Colonic mucosa (tissue), 4 donors: ENCODE measurements around the gene FLT1. TPM values are rescaled to one million over a fixed set of nuclear protein-coding genes. Genes with fewer than 3 reads are reported as not detected.

Experiments used
- DNase-seq: peaks from one replicate; pipeline ENCODE4 v3.0.0-alpha.2; 2020
- H3K27ac ChIP-seq: fragments of 200-600 bp; one replicate; pipeline ENCODE4 v1.8.0; 2021
- H3K27me3 ChIP-seq: fragments of 200-600 bp; one replicate; pipeline ENCODE4 v1.8.0; 2021
- H3K36me3 ChIP-seq: fragments of 200-600 bp; one replicate; pipeline ENCODE4 v1.8.0; 2021
- H3K4me1 ChIP-seq: fragments of 200-600 bp; one replicate; pipeline ENCODE4 v1.8.0; 2021; ENCODE audit warnings: mild to moderate bottlenecking
- H3K4me3 ChIP-seq: fragments of 200-600 bp; one replicate; pipeline ENCODE4 v1.8.0; 2021
- H3K9ac ChIP-seq, 2 donors: one replicate each; pipeline ENCODE4 v1.7.0; 2013; ENCODE audit warnings: control low read depth in 2 of 2, low read depth in 2 of 2, low read length in 2 of 2
- H3K9me3 ChIP-seq: fragments of 200-600 bp; one replicate; pipeline ENCODE4 v1.8.0; 2021
- CTCF ChIP-seq: fragments of 200-600 bp; IDR thresholded peaks from one replicate; pipeline ENCODE4 v1.8.0; 2022; ENCODE audit warnings: antibody characterized with exemption, mild to moderate bottlenecking
- intact Hi-C: fragments of 100-400 bp; cut with DNase I; formaldehyde crosslinking; loops from one replicate; pipeline ENCODE4 v1.14.1; 2022
- total RNA-seq, 2 donors: library from RNA; stranded (reverse); fragmentation: NEBNext Ultra II Directional in 1 of 2; extraction: Animal tissue kit (Norgen Biotek cat#: 25700) in 1 of 2; gene quantifications; one replicate each; pipeline ENCODE4 v1.2.1, GENCODE V29; 2021
- donor health status: healthy.
- donor health status: DM: no; HTN: no; CAD: no.
- donor health status: DM: no; HTN: no; CAD: no.

The FLT1 gene
- total RNA-seq, 2 donors from 2014 or later, result 4.7 to 16.6 TPM

- no peak for DNase-seq
- intact Hi-C loops, result no loop called here
- TF ChIP-seq CTCF, result no peak
- Histone ChIP-seq H3K27ac (no peak overlapping the region), H3K4me3 (no peak overlapping the region), H3K4me1 (no peaks in the 10 kb centered on the region), H3K9me3 (no peaks in the 10 kb centered on the region), H3K36me3 (no peaks in the 10 kb centered on the region), H3K27me3 (no peaks in the 10 kb centered on the region), H3K9ac (no peak overlapping the region)
These were observed 46.9 kb downstream of the FLT1 start for GRCh38 chr13:28447989-28448388.

- H3K36me3 ChIP-seq, result no peaks in the 10 kb centered on the region
- H3K4me3 ChIP-seq, result no peak overlapping the region
- DNase-seq, result no peak
- H3K9ac ChIP-seq, result no peak overlapping the region
- no peak overlapping the region for H3K27ac ChIP-seq
- intact Hi-C loops, result no loop called here
- no peaks in the 10 kb centered on the region for H3K4me1 ChIP-seq
- no peaks in the 10 kb centered on the region for H3K9me3 ChIP-seq
- H3K27me3 ChIP-seq, result no peaks in the 10 kb centered on the region
- no peak for TF ChIP-seq CTCF
These were observed 47.7 kb downstream of the FLT1 start for GRCh38 chr13:28447206-28447605.

GRCh38 chr13:28442839-28443238, 52.1 kb downstream of the FLT1 start:
- Histone ChIP-seq H3K27ac (no peak overlapping the region), H3K36me3 (no peaks in the 10 kb centered on the region), H3K4me3 (no peak overlapping the region), H3K9me3 (no peaks in the 10 kb centered on the region), H3K4me1 (no peaks in the 10 kb centered on the region), H3K27me3 (no peaks in the 10 kb centered on the region), H3K9ac (no peak overlapping the region)
- no peak for DNase-seq
- intact Hi-C loops, result no loop called here
- no peak for TF ChIP-seq CTCF

- Histone ChIP-seq H3K27ac (no peak overlapping the region), H3K9me3 (no peaks in the 10 kb centered on the region), H3K36me3 (no peaks in the 10 kb centered on the region), H3K27me3 (no peaks in the 10 kb centered on the region), H3K4me3 (no peak overlapping the region), H3K4me1 (no peaks in the 10 kb centered on the region), H3K9ac (no peak overlapping the region)
- DNase-seq, result no peak
- TF ChIP-seq CTCF, result no peak
- intact Hi-C loops, result no loop called here
These were observed 53.4 kb downstream of the FLT1 start for GRCh38 chr13:28441529-28441928.

- Histone ChIP-seq H3K4me1 (no peaks in the 10 kb centered on the region), H3K4me3 (no peak overlapping the region), H3K9ac (no peak overlapping the region), H3K27me3 (no peaks in the 10 kb centered on the region), H3K9me3 (no peaks in the 10 kb centered on the region), H3K36me3 (no peaks in the 10 kb centered on the region), H3K27ac (no peak overlapping the region)
- intact Hi-C loops, result no loop called here
- DNase-seq, result no peak
- no peak for TF ChIP-seq CTCF
These were observed 54.0 kb downstream of the FLT1 start for GRCh38 chr13:28440774-28441504.
